ENCODE results near the gene ETV3.

Gene ETV3

GRCh38 chr1:157137408-157138219, 581 bp downstream of the ETV3 start:
- peak; percentile 24 for DNase-seq (ENCODE audit: low spot score)

DNA sequence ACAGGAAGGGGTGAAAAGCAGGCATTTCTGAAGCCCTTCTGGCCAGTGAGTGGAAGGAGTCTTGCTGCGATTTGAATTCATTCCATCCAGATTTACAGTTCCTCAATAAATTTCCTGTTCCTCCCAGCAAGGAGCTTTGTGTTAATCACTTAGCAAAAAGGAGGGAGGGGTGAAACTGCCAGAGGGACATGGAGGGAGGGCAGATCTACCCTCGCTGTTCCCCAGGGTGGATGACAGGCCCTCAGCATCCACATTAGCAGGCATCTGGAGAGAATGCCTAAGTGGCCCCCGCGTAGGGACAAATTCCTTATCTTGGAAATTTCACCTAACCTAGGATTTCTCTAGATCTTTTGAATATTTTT, 1.2 kb downstream of the ETV3 start:
- peak; percentile 46 for DNase-seq (ENCODE audit: low spot score)

GRCh38 chr1:157136133-157136532, 2.1 kb downstream of the ETV3 start:
- DNase-seq (ENCODE audit: low spot score), result no peak

- DNase-seq (ENCODE audit: low spot score), result no peak
These were observed 2.5 kb downstream of the ETV3 start for GRCh38 chr1:157135646-157136045.

- DNase-seq (ENCODE audit: low spot score), result no peak
These were observed 3.1 kb downstream of the ETV3 start for GRCh38 chr1:157135070-157135469.

DNA sequence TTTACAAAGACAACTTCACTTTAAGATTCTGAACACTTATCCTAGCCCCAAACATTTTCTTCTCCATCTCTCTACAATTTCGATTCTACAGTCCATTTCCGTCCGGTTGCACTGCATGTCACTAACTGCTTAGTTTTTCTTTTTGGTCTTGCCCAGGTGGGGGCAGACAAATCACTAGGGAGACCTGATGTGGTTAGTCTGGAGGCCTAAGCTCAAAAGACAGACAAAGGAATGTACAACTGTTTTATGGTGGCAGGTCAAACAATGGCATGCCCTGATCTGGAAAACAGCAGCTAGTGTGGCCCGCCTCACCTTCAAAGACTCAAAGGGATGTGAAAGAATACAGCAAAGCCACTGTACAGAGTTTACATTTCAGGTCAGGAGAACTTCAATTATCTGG, 3.8 kb downstream of the ETV3 start:
- DNase-seq (ENCODE audit: low spot score), result no peak

DNA sequence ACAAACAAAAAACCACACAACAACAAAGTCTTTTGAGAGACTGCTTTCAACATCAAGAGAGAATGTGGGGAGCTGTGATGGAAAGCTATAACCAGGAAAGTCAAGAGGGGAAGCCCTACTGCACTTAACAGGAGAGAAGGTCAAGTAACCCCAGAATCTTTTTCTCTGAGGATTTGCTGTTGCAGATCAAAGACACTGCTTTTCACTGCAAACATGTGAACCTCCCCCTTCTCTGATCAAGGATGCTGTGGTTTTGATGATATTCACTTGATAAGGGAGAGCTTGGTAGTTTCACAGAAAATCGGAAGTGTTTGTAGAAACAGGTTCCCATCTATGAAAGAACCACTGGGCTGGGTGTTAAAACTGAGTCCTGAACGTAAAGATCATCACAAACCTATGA, 4.8 kb downstream of the ETV3 start:
- no peak for DNase-seq (ENCODE audit: low spot score)

DNA sequence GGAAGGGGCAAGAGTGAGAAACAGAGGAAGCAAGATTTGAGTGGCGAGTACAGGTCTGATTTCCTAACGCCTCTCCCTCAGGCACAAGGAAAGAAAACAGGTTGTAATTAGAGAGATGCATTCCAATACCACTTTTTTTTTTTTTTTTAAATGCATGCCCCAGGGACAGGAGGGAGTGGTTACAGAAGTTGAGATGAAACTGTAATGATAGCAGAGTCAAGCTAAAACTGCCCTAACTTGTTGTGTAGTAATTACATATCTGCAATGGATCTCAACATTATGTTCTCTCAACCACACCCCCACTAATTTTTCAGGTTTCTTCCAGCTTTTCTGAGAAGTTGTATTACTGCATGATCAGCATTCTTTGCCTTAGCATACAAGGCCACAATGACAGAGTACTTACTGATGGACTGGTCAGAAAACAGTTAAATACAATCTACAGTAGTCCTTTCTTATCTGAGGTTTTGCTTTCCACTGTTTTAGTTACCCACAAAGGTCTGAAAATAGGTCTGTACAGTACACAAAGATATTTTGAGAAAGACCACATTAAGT, 5.5 kb downstream of the ETV3 start:
- DNase-seq (ENCODE audit: low spot score), result no peak

DNA sequence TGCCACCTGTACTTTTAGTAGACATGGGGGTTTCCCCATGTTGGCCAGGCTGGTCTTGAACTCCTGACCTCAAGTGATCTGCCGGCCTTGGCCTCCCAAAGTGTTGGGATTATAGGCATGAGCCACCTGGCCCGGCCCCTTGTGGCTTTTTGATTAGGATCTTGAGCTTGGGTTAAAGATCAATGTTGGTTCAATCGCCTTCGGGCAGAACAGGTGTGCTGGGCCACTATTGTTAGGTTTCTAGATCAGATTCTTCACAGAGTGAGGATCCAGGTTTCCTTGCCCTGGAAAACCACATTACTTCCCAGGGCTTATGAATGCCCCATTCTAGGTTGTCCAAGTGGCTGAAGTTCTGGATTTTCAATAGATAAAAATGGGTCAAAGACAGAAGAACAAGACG, 6.1 kb downstream of the ETV3 start:
- DNase-seq (ENCODE audit: low spot score), result no peak

DNA sequence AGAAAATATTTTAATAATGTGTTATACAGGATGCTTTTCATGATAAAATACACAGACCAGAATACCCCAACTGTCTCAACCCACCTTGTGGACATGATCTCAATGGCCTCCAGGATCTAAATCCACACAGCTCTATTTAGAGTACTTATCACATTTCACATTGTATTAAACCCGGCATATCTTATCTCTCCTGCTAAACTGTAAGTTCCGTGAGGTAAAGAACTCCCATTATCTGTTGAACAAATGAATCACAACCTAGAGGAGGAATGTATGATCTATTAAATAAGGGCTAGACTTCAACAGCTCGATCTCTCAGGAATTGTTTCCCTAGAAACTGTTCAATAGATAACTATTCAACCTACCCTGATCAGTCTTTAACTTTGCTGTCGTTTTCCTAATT, 6.9 kb downstream of the ETV3 start:
- DNase-seq (ENCODE audit: low spot score), result no peak

DNA sequence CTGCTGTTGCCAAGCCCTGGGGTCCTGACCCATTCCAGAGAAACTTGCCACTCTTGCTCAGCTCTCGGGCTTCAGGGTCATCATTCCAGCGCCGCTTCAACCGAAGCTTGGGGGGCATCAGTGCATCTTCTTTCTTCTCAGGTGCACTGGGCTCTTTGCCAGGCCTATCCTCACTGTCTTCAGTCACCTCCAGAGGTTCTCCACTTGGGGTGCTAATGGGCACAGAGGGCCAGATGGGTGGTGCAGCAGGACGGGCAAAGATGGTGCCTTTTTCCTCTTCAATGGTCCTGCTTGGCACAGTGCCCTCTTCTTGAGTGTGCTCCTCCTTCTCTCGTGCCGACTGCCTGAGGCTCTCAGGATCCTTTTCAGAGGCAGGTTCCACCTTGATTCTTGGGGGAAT, 13.3 kb downstream of the ETV3 start:
- DNase-seq (ENCODE audit: low spot score), result no peak

GRCh38 chr1:157119448-157119847, 18.7 kb downstream of the ETV3 start:
- DNase-seq (ENCODE audit: low spot score), result no peak

DNA sequence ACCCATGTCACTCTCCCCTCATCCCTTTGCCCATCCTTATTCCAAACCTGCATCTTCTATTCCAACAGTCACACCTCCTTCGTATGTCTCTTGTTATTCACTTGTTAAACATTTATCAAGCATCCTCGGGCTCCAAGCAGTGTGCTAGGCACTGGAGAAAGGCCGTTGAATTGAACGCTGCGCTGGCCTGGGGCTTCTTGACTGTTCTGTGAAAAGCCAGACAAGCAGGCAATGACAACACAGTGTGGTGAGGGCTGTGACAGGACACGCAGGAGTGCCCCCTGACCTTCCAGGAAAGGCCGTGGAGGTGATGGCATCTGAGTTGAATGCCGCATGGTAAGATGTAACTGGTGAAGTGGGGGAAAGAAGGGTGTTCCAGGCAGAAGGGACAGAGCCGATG, 19.2 kb downstream of the ETV3 start:
- DNase-seq (ENCODE audit: low spot score), result no peak

DNA sequence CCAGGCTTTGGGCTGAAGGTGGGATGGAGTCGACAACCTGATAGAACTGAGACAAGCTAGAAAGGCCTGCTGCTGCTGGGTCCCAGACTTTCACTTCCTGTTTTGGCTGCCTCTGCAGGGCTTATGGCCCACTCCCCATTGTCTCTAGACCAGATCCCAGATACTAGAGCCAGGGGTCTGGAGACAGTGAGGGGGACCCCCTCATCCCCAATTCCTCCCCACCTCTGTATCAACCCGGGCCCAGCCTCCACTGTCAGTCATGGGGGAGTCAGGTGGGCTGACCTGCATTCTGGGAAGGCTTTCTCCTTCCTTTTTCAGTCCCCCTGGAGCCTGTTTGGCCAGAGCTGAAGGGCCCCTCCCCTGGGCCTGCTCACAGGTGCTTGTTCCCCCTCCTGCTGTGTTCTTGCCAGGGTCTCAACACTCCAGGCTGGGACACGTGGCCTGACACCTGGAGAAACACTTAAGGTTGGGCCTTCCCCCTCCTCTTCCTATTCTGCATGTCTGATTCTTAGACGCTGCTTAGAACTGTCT, 20.6 kb downstream of the ETV3 start:
- DNase-seq (ENCODE audit: low spot score), result no peak

GRCh38 chr1:157116737-157117103, 21.5 kb downstream of the ETV3 start:
- DNase-seq (ENCODE audit: low spot score), result no peak

DNA sequence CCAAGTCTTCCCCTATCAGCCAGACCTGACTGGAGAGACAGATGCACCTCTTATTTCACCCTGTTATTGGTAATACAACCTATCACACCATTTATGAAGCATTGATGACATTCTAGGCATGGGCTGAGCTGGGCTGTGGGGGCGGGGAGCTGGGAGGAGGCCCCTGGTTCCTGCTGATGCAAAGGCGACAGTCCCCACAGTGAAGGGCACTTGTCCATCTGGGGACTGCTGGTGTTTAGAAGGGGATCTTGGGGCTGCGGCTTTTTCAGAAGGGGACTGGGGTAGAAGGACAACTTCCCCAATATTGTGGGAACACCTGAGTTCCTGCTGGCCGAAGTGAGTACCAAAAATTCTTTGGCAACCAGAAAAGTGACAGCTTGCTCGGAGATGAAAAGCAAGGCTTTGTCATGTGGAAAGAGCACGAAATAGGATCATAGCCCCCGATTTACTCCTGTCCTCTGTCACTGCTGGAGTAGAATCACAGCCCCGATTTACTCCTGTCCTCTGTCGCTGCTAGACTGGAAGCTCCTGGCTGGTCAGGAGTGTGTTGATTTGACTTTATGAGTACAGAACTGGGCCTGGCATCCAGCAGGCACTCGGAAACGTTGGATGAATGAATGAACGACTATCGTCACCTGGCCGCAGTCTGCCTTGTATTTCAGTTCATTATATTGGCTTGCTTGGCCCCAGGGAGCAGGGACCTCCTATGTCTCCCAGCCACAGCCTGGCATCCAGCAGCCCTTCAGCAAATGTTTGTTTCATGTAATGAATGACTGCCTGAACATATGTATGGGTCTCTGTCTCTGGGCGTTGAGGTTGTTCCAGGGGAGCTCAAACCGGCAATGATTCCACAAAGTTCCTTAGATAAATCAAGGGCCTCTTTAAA, 22.1 kb downstream of the ETV3 start:
- DNase-seq (ENCODE audit: low spot score), result no peak

DNA sequence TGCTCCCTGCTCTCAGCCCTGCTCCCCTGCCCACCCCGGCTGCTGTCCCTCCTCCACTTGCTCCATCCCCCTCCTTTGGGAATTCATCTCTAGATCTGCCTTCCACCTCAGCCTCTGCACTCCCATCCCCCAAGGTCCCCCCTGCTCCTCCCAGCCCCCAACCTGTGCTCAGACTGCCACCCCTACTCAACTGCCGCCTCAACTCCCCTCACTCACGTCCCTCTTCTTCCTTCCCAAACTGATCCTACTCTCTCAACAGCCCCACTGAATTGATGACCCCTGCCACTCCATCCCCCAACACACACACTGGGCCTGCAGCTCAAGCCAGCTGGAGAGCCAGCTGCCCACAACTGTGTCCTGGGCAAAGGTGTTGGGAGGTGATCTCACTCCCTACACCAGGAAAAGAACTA, 22.8 kb downstream of the ETV3 start:
- DNase-seq (ENCODE audit: low spot score), result no peak

GRCh38 chr1:157114183-157115121, 23.7 kb downstream of the ETV3 start:
- no peak for DNase-seq (ENCODE audit: low spot score)

DNA sequence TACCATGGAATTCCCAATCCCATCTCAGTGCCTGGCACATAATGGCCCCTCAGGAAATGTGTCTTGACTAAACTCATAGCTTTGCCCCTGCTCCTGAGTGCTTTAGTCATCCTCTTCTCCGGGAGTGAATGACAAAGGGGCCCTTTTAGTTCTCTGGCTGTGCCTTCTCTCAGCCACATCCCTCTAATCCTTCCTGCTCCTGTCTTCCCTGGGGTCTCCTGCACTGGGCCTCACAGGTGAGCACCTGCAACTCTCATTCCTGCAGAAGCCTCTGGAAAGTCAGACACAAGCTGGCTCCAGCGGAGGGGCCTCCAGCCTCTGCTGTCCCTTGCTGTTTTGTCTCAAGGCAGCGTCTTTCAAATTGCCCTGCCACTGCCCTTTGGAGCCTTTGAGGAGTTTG, 24.6 kb downstream of the ETV3 start:
- DNase-seq (ENCODE audit: low spot score), result no peak

DNA sequence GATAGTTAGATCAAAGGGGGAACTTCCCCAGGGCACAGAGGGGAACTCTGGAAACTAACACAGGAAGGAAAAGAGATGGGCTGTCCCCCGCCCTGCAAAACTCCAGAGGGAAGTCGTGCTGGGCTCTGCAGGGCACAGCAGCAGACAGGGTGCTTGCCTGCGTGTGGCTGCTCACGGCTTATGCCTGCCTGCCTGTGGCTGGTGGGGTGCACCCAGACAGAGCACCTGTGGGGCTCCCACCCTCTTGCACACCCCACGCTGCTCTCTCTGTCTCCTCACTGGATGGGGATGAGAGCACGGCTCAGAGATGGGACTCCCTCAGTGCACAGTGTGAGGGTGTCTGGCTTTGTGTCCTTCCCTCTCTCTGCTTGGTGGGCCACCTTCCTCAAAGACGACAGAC, 25.1 kb downstream of the ETV3 start:
- no peak for DNase-seq (ENCODE audit: low spot score)

GRCh38 chr1:157112186-157112867, 25.9 kb downstream of the ETV3 start:
- DNase-seq (ENCODE audit: low spot score), result no peak
